Esophagus (tissue), 2 donors: ENCODE data around the gene USP43. TPM values are rescaled to one million over a fixed set of nuclear protein-coding genes. Genes with fewer than 3 reads are reported as not detected.

Source experiments
- H3K27ac ChIP-seq, 2 donors: one replicate each; pipeline ENCODE4 v1.5.1; 2013; ENCODE audit warnings: low read depth in 2 of 2, mild to moderate bottlenecking in 2 of 2, inconsistent platforms in 1 of 2, low read length in 1 of 2, moderate library complexity in 1 of 2
- H3K27me3 ChIP-seq, 2 donors: one replicate each; pipeline ENCODE4 v1.6.1; 2013; ENCODE audit warnings: low read length in 2 of 2, control low read depth in 1 of 2, mild to moderate bottlenecking in 1 of 2; ENCODE audit not compliant: insufficient read depth in 2 of 2, control insufficient read depth in 1 of 2
- H3K36me3 ChIP-seq, 2 donors: one replicate each; pipeline ENCODE4 v1.6.1; 2013; ENCODE audit warnings: low read length in 1 of 2; ENCODE audit not compliant: control insufficient read depth in 2 of 2, insufficient read depth in 2 of 2
- H3K4me1 ChIP-seq, 2 donors: one replicate each; pipeline ENCODE4 v1.6.1; 2013; ENCODE audit warnings: low read length in 1 of 2; ENCODE audit not compliant: control insufficient read depth in 2 of 2, insufficient read depth in 2 of 2
- H3K4me3 ChIP-seq, 2 donors: one replicate each; pipeline ENCODE4 v1.5.1; 2013; ENCODE audit warnings: low read length in 2 of 2, mild to moderate bottlenecking in 2 of 2, low read depth in 1 of 2, moderate library complexity in 1 of 2
- H3K9me3 ChIP-seq, 2 donors: one replicate each; pipeline ENCODE4 v1.6.1; 2013; ENCODE audit warnings: mild to moderate bottlenecking in 2 of 2, low read depth in 1 of 2, low read length in 1 of 2, moderate library complexity in 1 of 2; ENCODE audit not compliant: control insufficient read depth in 2 of 2, insufficient read depth in 1 of 2
- WGBS, 2 donors: extraction: QIAGEN DNeasy Blood & Tissue Kit; methylation state at CpG; one replicate each; pipeline ENCODE4 v1.1.7; 2013; 5-methylcytosine and 5-hydroxymethylcytosine counted together
- polyA plus RNA-seq, 2 donors: library from polyadenylated mRNA; stranded (reverse); fragments of 200-250 nt; gene quantifications; one replicate each; pipeline ENCODE4 v1.2.3, GENCODE V29; 2013
- donor health status: healthy with polysubstance abuse.
- donor health status: Bipolar disorder and iron deficiency.

USP43 gene
- polyA plus RNA-seq, 2 donors = 5.7 to 5.8 TPM

GRCh38 chr17:9725575-9725974 lies 80.3 kb downstream of the USP43 start:
- WGBS, 2 donors = 60 to 65% methylated on average over 9 of the region's 9 CpGs
- no peak overlapping the region for H3K4me3 ChIP-seq
- H3K4me1 ChIP-seq = no peaks in the 10 kb centered on the region
- H3K36me3 ChIP-seq = no peaks in the 10 kb centered on the region
- H3K9me3 ChIP-seq = no peaks in the 10 kb centered on the region
- no peak overlapping the region for H3K27ac ChIP-seq
- no peaks in the 10 kb centered on the region for H3K27me3 ChIP-seq

GRCh38 chr17:9726291-9726690 lies 81.0 kb downstream of the USP43 start:
- H3K36me3 ChIP-seq = no peaks in the 10 kb centered on the region
- no peak overlapping the region for H3K4me3 ChIP-seq
- H3K27ac ChIP-seq = no peak overlapping the region
- no peaks in the 10 kb centered on the region for H3K9me3 ChIP-seq
- no peaks in the 10 kb centered on the region for H3K4me1 ChIP-seq
- WGBS, 2 donors = 77% methylated on average over 6 of the region's 6 CpGs
- H3K27me3 ChIP-seq = no peaks in the 10 kb centered on the region

DNA sequence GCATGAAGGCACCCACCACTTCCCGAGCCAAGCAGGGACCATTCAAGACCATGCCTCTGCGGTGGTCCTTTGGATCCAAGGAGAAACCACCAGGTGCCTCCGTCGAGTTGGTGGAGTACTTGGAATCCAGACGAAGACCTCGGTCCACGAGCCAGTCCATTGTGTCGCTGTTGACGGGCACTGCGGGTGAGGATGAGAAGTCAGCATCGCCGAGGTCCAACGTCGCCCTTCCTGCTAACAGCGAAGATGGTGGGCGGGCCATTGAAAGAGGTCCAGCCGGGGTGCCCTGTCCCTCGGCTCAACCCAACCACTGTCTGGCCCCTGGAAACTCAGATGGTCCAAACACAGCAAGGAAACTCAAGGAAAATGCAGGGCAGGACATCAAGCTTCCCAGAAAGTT lies 82.7 kb downstream of the USP43 start:
- Histone ChIP-seq H3K4me3 (no peak overlapping the region), H3K27me3 (no peaks in the 10 kb centered on the region), H3K9me3 (no peaks in the 10 kb centered on the region), H3K4me1 (no peaks in the 10 kb centered on the region), H3K36me3 (no peaks in the 10 kb centered on the region), H3K27ac (no peak overlapping the region)
- 93 to 94% methylated on average over 18 of the region's 18 CpGs for WGBS, 2 donors

DNA sequence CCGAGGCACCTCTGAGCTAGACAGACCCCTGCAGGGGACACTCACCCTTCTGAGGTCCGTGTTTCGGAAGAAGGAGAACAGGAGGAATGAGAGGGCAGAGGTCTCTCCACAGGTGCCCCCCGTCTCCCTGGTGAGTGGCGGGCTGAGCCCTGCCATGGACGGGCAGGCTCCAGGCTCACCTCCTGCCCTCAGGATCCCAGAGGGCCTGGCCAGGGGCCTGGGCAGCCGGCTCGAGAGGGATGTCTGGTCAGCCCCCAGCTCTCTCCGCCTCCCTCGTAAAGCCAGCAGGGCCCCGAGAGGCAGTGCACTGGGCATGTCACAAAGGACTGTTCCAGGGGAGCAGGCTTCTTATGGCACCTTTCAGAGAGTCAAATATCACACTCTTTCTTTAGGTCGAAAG lies 83.2 kb downstream of the USP43 start:
- 71 to 78% methylated on average over 12 of the region's 12 CpGs for WGBS, 2 donors
- no peaks in the 10 kb centered on the region for H3K36me3 ChIP-seq

DNA sequence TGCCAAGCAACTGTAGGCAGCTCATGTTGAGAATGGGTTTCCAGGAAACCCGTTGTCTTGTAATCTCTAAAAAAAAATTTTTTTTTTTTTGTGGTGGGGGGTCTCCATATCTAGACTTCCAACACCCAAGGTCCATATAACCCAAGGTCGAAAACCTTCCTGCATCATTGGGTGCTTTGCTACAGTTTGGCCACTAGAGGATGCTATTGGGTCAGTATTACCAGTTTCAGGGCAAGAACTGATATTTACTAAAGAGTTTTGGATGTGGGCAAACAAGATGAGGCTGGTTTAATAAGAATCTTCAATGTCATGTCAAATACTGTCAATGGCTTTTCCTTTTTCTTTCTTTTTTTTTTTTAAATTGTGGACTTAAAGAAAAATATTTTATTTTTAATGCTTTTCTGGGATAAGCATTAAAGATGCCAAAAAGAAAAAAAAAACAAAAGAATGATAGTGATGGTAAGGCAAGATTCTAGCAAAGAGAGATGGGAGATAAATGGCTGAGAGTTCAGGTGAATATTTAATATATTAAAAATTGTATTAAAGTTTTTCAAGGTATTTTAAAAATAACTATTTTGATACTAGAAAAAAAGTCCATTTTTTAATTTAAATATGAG lies 83.8 kb downstream of the USP43 start:
- Histone ChIP-seq H3K27ac (no peak overlapping the region), H3K36me3 (no peaks in the 10 kb centered on the region), H3K4me3 (no peak overlapping the region), H3K9me3 (no peaks in the 10 kb centered on the region), H3K4me1 (no peaks in the 10 kb centered on the region), H3K27me3 (no peaks in the 10 kb centered on the region)
- WGBS, 2 donors = 2 to 5% methylated on average over 2 of the region's 2 CpGs

More for the DNA sequence above, 83.2 kb downstream of the USP43 start:
- H3K9me3 ChIP-seq = no peaks in the 10 kb centered on the region
- no peaks in the 10 kb centered on the region for H3K4me1 ChIP-seq
- no peak overlapping the region for H3K27ac ChIP-seq
- H3K4me3 ChIP-seq = no peak overlapping the region
- no peaks in the 10 kb centered on the region for H3K27me3 ChIP-seq

DNA sequence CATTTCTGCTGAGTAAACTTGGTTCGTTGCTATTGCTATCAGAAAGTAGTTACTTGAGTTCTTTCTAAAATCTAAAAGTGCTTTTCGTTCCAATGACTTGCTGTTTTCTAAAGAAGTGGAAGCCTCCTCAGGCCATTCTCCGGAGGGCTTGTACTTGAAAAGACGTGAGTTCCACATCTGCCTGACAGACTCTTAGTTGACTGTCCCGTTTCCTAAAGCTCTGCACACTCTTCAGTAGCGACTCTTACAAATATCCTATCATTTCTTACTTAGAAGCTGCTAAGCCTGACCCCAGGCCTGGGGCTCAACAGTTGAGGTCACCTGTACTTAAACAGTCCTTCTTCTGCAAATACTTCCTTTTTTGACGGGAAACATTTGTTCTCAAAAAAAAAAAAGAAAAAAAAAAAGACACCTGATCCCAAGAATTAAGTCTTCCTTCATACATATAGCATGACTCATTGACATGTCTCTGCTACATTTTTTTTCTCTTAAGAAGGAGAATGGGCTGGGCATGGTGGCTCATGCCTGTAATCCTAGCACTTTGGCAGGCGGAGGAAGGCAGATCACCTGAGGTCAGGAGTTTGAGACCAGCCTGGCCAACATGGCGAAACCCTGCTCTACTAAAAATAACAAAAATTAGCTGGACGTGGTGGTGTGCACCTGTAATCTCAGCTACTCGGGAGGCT lies 84.6 kb downstream of the USP43 start:
- Histone ChIP-seq H3K4me3 (no peak overlapping the region), H3K9me3 (no peaks in the 10 kb centered on the region), H3K36me3 (no peaks in the 10 kb centered on the region), H3K27me3 (no peaks in the 10 kb centered on the region), H3K4me1 (no peaks in the 10 kb centered on the region), H3K27ac (peak overlapping the region; percentile 14 to 57)
- WGBS, 2 donors = 47 to 65% methylated on average over 11 of the region's 11 CpGs

- Histone ChIP-seq H3K4me3 (no peak overlapping the region), H3K27ac (no peak overlapping the region), H3K36me3 (no peaks in the 10 kb centered on the region), H3K4me1 (no peaks in the 10 kb centered on the region), H3K9me3 (no peaks in the 10 kb centered on the region), H3K27me3 (peaks cover 0 to 3% of the 10 kb centered on the region in 2 donors)
- 59 to 61% methylated on average over 9 of the region's 9 CpGs for WGBS, 2 donors
Measured at GRCh38 chr17:9750524-9750923, 105.2 kb downstream of the USP43 start.

- no peak overlapping the region for H3K4me3 ChIP-seq
- H3K27ac ChIP-seq = no peak overlapping the region
- H3K4me1 ChIP-seq = no peaks in the 10 kb centered on the region
- H3K36me3 ChIP-seq = no peaks in the 10 kb centered on the region
- no peaks in the 10 kb centered on the region for H3K27me3 ChIP-seq
- WGBS, 2 donors = 78 to 80% methylated on average over 3 of the region's 3 CpGs
- no peaks in the 10 kb centered on the region for H3K9me3 ChIP-seq
Measured at GRCh38 chr17:9755083-9755482, 109.8 kb downstream of the USP43 start.

- Histone ChIP-seq H3K9me3 (no peaks in the 10 kb centered on the region), H3K36me3 (no peaks in the 10 kb centered on the region), H3K27ac (no peak overlapping the region), H3K4me1 (no peaks in the 10 kb centered on the region), H3K27me3 (no peaks in the 10 kb centered on the region), H3K4me3 (no peak overlapping the region)
- WGBS, 2 donors = 65 to 82% methylated on average over 1 of the region's 1 CpG
Measured at GRCh38 chr17:9760266-9760665, 114.9 kb downstream of the USP43 start.

DNA sequence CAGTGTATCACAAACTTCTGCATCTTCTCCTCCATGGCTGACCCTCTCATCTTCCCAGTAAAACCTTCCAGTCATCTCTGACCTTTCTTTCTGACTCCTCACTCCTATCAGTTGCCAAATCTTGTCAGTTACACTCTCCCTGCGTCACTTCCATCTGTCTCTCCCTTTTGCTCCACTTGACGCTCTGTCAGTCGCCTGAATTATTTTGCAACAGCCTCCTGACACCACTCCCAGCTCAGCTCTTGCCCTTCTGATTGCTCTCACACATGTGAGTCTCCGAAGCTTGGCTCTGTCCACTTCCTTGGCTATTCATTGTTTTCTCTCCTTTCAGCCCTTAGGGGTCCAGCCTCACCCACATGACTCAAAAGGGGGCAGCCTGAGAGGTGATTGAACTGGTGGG lies 118.3 kb downstream of the USP43 start:
- 51% methylated on average over 4 of the region's 4 CpGs for WGBS, 2 donors
- H3K4me3 ChIP-seq = no peak overlapping the region
- H3K27ac ChIP-seq = no peak overlapping the region
- no peaks in the 10 kb centered on the region for H3K27me3 ChIP-seq
- H3K36me3 ChIP-seq = no peaks in the 10 kb centered on the region
- no peaks in the 10 kb centered on the region for H3K4me1 ChIP-seq
- no peaks in the 10 kb centered on the region for H3K9me3 ChIP-seq
